Body of pancreas (tissue), 4 donors: ENCODE results near the gene CCDC172.

Source experiments
- CTCF ChIP-seq, 7 experiments: fragments of 450-650 bp in 4 of 7; fragments of 200-600 bp in 3 of 7; sonication (generic) in 3 of 7; IDR thresholded peaks; one replicate each; pipeline ENCODE4 v1.5.1; 2016 to 2019; ENCODE audit warnings: antibody characterized with exemption in 7 of 7
- POLR2A ChIP-seq, 3 donors: fragments of 450-650 bp; IDR thresholded peaks; one replicate each; pipeline ENCODE4 v1.6.1; 2016; ENCODE audit warnings: antibody characterized with exemption in 3 of 3, mild to moderate bottlenecking in 2 of 3

GRCh38 chr10:116306847-116307246 is 17.4 kb upstream of the CCDC172 start:
- no peak for TF ChIP-seq CTCF (IDR thresholded peaks at IDR 0.05)
- no peak for TF ChIP-seq POLR2A (IDR thresholded peaks at IDR 0.05)
